Gastroesophageal sphincter (tissue), 4 donors: ENCODE data around the gene ZNRD2. TPM values are rescaled to one million over a fixed set of nuclear protein-coding genes. Genes with fewer than 3 reads are reported as not detected.

Experiments used
- ATAC-seq: fragments of 150-250 bp; one replicate; pipeline ENCODE4 v1.9.1; 2016; ENCODE audit warnings: mild to moderate bottlenecking, moderate library complexity
- H3K27ac ChIP-seq, 4 donors: fragments of 200-600 bp; sonication (generic) in 3 of 4; 1 replicate in 3 of 4; 2 replicates in 1 of 4; pipeline ENCODE4 v1.5.1; 2016 to 2019
- H3K27me3 ChIP-seq: fragments of 200-600 bp; sonication (generic); one replicate; pipeline ENCODE4 v1.5.1; 2019
- H3K36me3 ChIP-seq, 2 donors: fragments of 200-600 bp; sonication (generic); one replicate each; pipeline ENCODE4 v1.5.1; 2019; ENCODE audit warnings: control low read depth in 1 of 2
- H3K4me1 ChIP-seq, 3 donors: fragments of 200-600 bp; sonication (generic); 1 replicate in 2 of 3; 2 replicates in 1 of 3; pipeline ENCODE4 v1.5.1; 2016 to 2019; ENCODE audit warnings: control low read depth in 2 of 3
- H3K4me3 ChIP-seq, 2 donors: fragments of 200-600 bp; sonication (generic); one replicate each; pipeline ENCODE4 v1.5.1; 2019; ENCODE audit warnings: mild to moderate bottlenecking in 1 of 2, moderate library complexity in 1 of 2
- H3K9me3 ChIP-seq, 3 donors: fragments of 200-600 bp; sonication (generic); one replicate each; pipeline ENCODE4 v1.5.1; 2017 to 2019; ENCODE audit warnings: control low read depth in 2 of 3
- CTCF ChIP-seq, 4 experiments: fragments of 200-600 bp in 2 of 4; fragments of 450-650 bp in 2 of 4; sonication (generic) in 1 of 4; IDR thresholded peaks; one replicate each; pipeline ENCODE4 v1.5.1; 2017 to 2019; ENCODE audit warnings: antibody characterized with exemption in 4 of 4, mild to moderate bottlenecking in 2 of 4, moderate library complexity in 2 of 4
- EP300 ChIP-seq: sonication (generic); formaldehyde crosslinking; IDR thresholded peaks from one replicate; pipeline ENCODE4 v1.6.1; 2017; ENCODE audit warnings: antibody characterized with exemption, mild to moderate bottlenecking
- POLR2A ChIP-seq, 2 donors: fragments of 450-650 bp; IDR thresholded peaks; one replicate each; pipeline ENCODE4 v1.6.1; 2017; ENCODE audit warnings: antibody characterized with exemption in 2 of 2, mild to moderate bottlenecking in 2 of 2, moderate library complexity in 1 of 2
- POLR2AphosphoS5 ChIP-seq: sonication (generic); formaldehyde crosslinking; IDR thresholded peaks from one replicate; pipeline ENCODE4 v1.6.1; 2017; ENCODE audit warnings: antibody characterized with exemption
- WGBS, 2 donors: methylation state at CpG; one replicate each; pipeline ENCODE4 v1.1.5; 2018; ENCODE audit warnings: low coverage in 1 of 2; 5-methylcytosine and 5-hydroxymethylcytosine counted together
- total RNA-seq, 4 donors: library from RNA; depleted of rRNA; stranded (reverse); fragments of >200 nt; gene quantifications; one replicate each; pipeline ENCODE4 v1.1.0, GENCODE V29; 2016

ZNRD2 gene
- total RNA-seq, 4 donors from 2014 or later, result 38.4 to 73.5 (median 43.5) TPM

GRCh38 chr11:65565624-65566453 is 4.4 kb upstream of the ZNRD2 start:
- H3K27ac ChIP-seq, result peak overlapping the region in 3 of 4 donors; percentile 32 to 98 (median 64)
- H3K4me1 ChIP-seq, result peaks cover 0 to 53% (median 17%) of the 10 kb centered on the region in 3 donors
- 66 to 76% methylated on average over 5 of the region's 7 CpGs for WGBS, 2 donors

GRCh38 chr11:65569164-65569972 is 909 bp upstream of the ZNRD2 start:
- no peaks in the 10 kb centered on the region for H3K9me3 ChIP-seq
- peak overlapping the region; percentile 62 to 99 (median 98) for H3K27ac ChIP-seq
- peak; percentile 6 for ATAC-seq
- no peaks in the 10 kb centered on the region for H3K27me3 ChIP-seq
- TF ChIP-seq CTCF (IDR thresholded peaks at IDR 0.05) (no peak), EP300 (no peak), POLR2AphosphoS5 (no peak), POLR2A (IDR thresholded peaks at IDR 0.05) (no peak)
- 7 to 24% methylated on average over 10 to 20 of the region's 28 CpGs for WGBS, 2 donors
- no peaks in the 10 kb centered on the region for H3K36me3 ChIP-seq
- H3K4me3 ChIP-seq, result peak overlapping the region; percentile 61 to 96
- peaks cover 8 to 80% (median 37%) of the 10 kb centered on the region in 3 donors for H3K4me1 ChIP-seq

More at GRCh38 chr11:65565624-65566453, 4.4 kb upstream of the ZNRD2 start:
- no peaks in the 10 kb centered on the region for H3K36me3 ChIP-seq
- ATAC-seq, result no peak
- no peak for TF ChIP-seq CTCF (IDR thresholded peaks at IDR 0.05)
- no peak for TF ChIP-seq POLR2AphosphoS5
- no peak for TF ChIP-seq EP300
- no peak for TF ChIP-seq POLR2A (IDR thresholded peaks at IDR 0.05)
- no peaks in the 10 kb centered on the region for H3K9me3 ChIP-seq
- no peaks in the 10 kb centered on the region for H3K27me3 ChIP-seq
- no peak overlapping the region for H3K4me3 ChIP-seq

DNA sequence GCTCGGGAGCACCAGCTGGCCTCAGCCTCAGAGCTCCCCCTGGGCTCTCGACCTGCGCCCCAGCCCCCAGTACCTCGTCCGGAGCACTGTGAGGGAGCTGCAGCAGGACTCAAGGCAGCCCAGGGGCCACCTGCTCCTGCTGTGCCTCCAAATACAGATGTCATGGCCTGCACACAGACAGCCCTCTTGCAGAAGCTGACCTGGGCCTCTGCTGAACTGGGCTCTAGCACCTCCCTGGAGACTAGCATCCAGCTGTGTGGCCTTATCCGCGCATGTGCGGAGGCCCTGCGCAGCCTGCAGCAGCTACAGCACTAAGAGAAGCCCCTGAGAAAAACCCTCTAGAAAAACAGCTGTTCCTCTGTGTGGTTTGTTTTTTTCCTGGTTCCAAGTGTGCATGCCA is 1.1 kb downstream of the ZNRD2 start:
- Histone ChIP-seq H3K4me1 (peaks cover 8 to 88% (median 43%) of the 10 kb centered on the region in 3 donors), H3K4me3 (peak overlapping the region in 1 of 2 donors; percentile 96), H3K36me3 (no peaks in the 10 kb centered on the region), H3K9me3 (no peaks in the 10 kb centered on the region), H3K27ac (peak overlapping the region in 3 of 4 donors; percentile 98 to 99 (median 98)), H3K27me3 (no peaks in the 10 kb centered on the region)
- ATAC-seq, result no peak
- WGBS, 2 donors, result 40% methylated on average over 1 of the region's 9 CpGs; no CpG with 5 or more reads in 1 of the 2 donors
- TF ChIP-seq POLR2A (IDR thresholded peaks at IDR 0.05) (no peak), EP300 (no peak), CTCF (IDR thresholded peaks at IDR 0.05) (no peak), POLR2AphosphoS5 (no peak)

GRCh38 chr11:65571940-65572339 is 1.7 kb downstream of the ZNRD2 start:
- 5 to 11% methylated on average over 5 to 8 of the region's 11 CpGs for WGBS, 2 donors
- peak in 3 of 4 experiments; percentile 39 to 60 (median 55) for TF ChIP-seq CTCF (IDR thresholded peaks at IDR 0.05)
- no peak for TF ChIP-seq EP300
- no peaks in the 10 kb centered on the region for H3K27me3 ChIP-seq
- H3K4me3 ChIP-seq, result peak overlapping the region; percentile 62 to 96
- no peaks in the 10 kb centered on the region for H3K9me3 ChIP-seq
- peak overlapping the region; percentile 72 to 99 (median 98) for H3K27ac ChIP-seq
- H3K36me3 ChIP-seq, result no peaks in the 10 kb centered on the region
- no peak for ATAC-seq
- peaks cover 8 to 88% (median 46%) of the 10 kb centered on the region in 3 donors for H3K4me1 ChIP-seq
